Measurements from ENCODE around the gene IRF8. TPM values are rescaled to one million over a fixed set of nuclear protein-coding genes. Genes with fewer than 3 reads are reported as not detected.

Gene IRF8
- total and polyA plus RNA-seq, 2 of the 4 experiments (the other 2 are of a cell fraction), result not detected

DNA sequence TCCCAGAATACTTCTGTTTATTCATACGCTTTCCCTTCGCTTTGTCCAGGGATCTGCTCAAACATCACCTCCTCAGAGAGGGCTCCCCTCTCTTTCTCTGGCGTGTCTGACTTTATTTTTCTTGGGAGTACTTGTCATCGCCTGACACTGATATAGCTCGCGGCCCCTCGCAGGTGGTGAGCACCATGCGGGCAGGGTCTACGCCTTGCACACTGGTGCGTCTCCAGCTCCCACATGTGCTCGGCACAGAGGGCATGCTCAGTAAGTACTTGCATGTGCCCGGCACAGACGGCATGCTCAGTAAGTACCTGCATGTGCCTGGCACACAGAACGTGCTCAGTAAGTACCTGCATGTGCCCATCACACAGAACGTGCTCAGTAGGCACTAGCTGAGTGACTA lies 57.5 kb downstream of the IRF8 start:
- BruUV-seq (replicated peaks), result no TSS peak
- H3K4me1 ChIP-seq (ENCODE audit: control insufficient read depth, insufficient read depth, low read length), result no peaks in the 10 kb centered on the region
- H3K27ac ChIP-seq (ENCODE audit: insufficient read depth, low read length), result no peak overlapping the region
- 77% methylated on average over 14 of the region's 15 CpGs; no CpG with 5 or more reads in 1 of the 2 experiments for WGBS, 2 experiments (ENCODE audit: extremely low coverage in 2 of 2, insufficient read length in 1 of 2)
- no peak overlapping the region for H4K91ac ChIP-seq (ENCODE audit: insufficient read depth, low read depth, low read length)
- H3K4ac ChIP-seq (ENCODE audit: low read depth, low read length), result no peak overlapping the region
- in situ Hi-C loops (cut with MboI; ENCODE audit: low sequenced_read_pairs) (no loop called here), dilution Hi-C loops (cut with HindIII; ENCODE audit: low sequenced_read_pairs, unreplicated experiment) (no loop called here), intact Hi-C loops (cut with micrococcal nuclease) (no loop called here)
- H2BK15ac ChIP-seq (ENCODE audit: low read depth, low read length), result no peak overlapping the region
- no peak for ATAC-seq (ENCODE audit: low read depth)
- H2AK9ac ChIP-seq (replicated peaks; ENCODE audit: low read depth, low read length, poor library complexity), result no peak overlapping the region
- no peak for DNase-seq
- H4K20me1 ChIP-seq (ENCODE audit: insufficient read depth, low read length), result no peaks in the 10 kb centered on the region
- no peak overlapping the region for H3K18ac ChIP-seq (ENCODE audit: low read depth, low read length)
- no peak for TF ChIP-seq CTCF (conservative IDR thresholded peaks at IDR 0.05; ENCODE audit: low read depth, low read length)
- no peak for TF ChIP-seq RCOR1 (IDR thresholded peaks at IDR 0.05; ENCODE audit: insufficient replicate concordance, low read length)
- no peak for TF ChIP-seq RAD21 (IDR thresholded peaks at IDR 0.05; ENCODE audit: low read length)
- no peak for TF ChIP-seq NFE2L2 (IDR thresholded peaks at IDR 0.05; ENCODE audit: low read depth, low read length)
- TF ChIP-seq MAFK (IDR thresholded peaks at IDR 0.05; ENCODE audit: low read depth, low read length), result no peak
- TF ChIP-seq CEBPB (IDR thresholded peaks at IDR 0.05; ENCODE audit: low read depth, low read length), result no peak
- TF ChIP-seq ELK1 (IDR thresholded peaks at IDR 0.05; ENCODE audit: borderline replicate concordance, low read depth, low read length), result no peak
- TF ChIP-seq CHD1 (IDR thresholded peaks at IDR 0.05; ENCODE audit: low read depth, low read length), result no peak
- no peak for TF ChIP-seq FOS (IDR thresholded peaks at IDR 0.05; ENCODE audit: low read depth, low read length)
- TF ChIP-seq BHLHE40 (IDR thresholded peaks at IDR 0.05; ENCODE audit: low read depth, low read length), result no peak
- H3K23ac ChIP-seq (ENCODE audit: low read depth, low read length), result no peak overlapping the region
- CTCF ChIA-PET, result no interaction called here
- H3K27me3 ChIP-seq (ENCODE audit: control insufficient read depth, insufficient read depth, low read length), result peaks cover 81% of the 10 kb centered on the region
- no peak overlapping the region for H3K4me2 ChIP-seq (ENCODE audit: low read depth, low read length)
- POLR2A ChIA-PET (ENCODE audit: unreplicated experiment), result no interaction called here
- H4K5ac ChIP-seq (ENCODE audit: low read depth, low read length), result no peak overlapping the region
- no peaks in the 10 kb centered on the region for H3K36me3 ChIP-seq (ENCODE audit: control insufficient read depth, insufficient read depth, low read length)
- H3K9ac ChIP-seq (ENCODE audit: low read depth, low read length), result no peak overlapping the region
- no peaks in the 10 kb centered on the region for H3K79me1 ChIP-seq (ENCODE audit: low read depth in 1 of 2, low read length in 2 of 2)
- no peak overlapping the region for H3K56ac ChIP-seq (ENCODE audit: extremely low read depth, insufficient read depth, low read length)
- no peak overlapping the region for H2BK20ac ChIP-seq (ENCODE audit: low read depth, low read length)
- no peak overlapping the region for H4K8ac ChIP-seq (ENCODE audit: low read depth in 2 of 2, low read length in 2 of 2)
- 0 out of 2 replicates have a peak, but pooled peaks cover 2% of the 10 kb centered on the region for H3K9me3 ChIP-seq (ENCODE audit: control insufficient read depth, insufficient read depth, low read length)
- H2AFZ ChIP-seq (replicated peaks; ENCODE audit: low read length, poor library complexity), result no peak overlapping the region
- no peak overlapping the region for H2BK5ac ChIP-seq (ENCODE audit: low read depth, low read length, poor library complexity, severe bottlenecking)
- no peak overlapping the region for H2BK120ac ChIP-seq (ENCODE audit: low read depth, low read length)
- H2AK5ac ChIP-seq (ENCODE audit: low read depth, low read length), result no peak overlapping the region
- no peaks in the 10 kb centered on the region for H3K9me1 ChIP-seq (ENCODE audit: insufficient read depth, low read length)
- H3K14ac ChIP-seq (replicated peaks; ENCODE audit: low read depth, low read length), result no peak overlapping the region
- no peak overlapping the region for H3K4me3 ChIP-seq (ENCODE audit: insufficient read depth, low read depth, low read length)
